CD14-positive monocyte (primary cell): ENCODE measurements around the gene OSBPL9. TPM values are rescaled to one million over a fixed set of nuclear protein-coding genes. Genes with fewer than 3 reads are reported as not detected.
A peak's percentile ranks its signal among the peaks of the same experiment; 100 is the strongest.

Experiments used
- DNase-seq, 3 donors: peaks; one replicate each; pipeline ENCODE4 v3.0.0-alpha.2; 2011 to 2022
- H2AFZ ChIP-seq: 2 replicates; pipeline ENCODE4 v1.6.0; 2012; ENCODE audit warnings: mild to moderate bottlenecking, low read depth, low read length, inconsistent platforms; ENCODE audit not compliant: insufficient read depth, poor library complexity, severe bottlenecking
- H3K27ac ChIP-seq, 2 donors: 1 replicate in 1 of 2; 2 replicates in 1 of 2; pipeline ENCODE4 v1.5.1; 2012 to 2013; ENCODE audit warnings: low read length in 2 of 2, control low read depth in 1 of 2, inconsistent platforms in 1 of 2, low read depth in 1 of 2, mild to moderate bottlenecking in 1 of 2
- H3K27me3 ChIP-seq, 2 donors: one replicate each; pipeline versions ENCODE4 v1.6.0 to v1.6.1; 2011 to 2013; ENCODE audit warnings: low read length in 2 of 2; ENCODE audit not compliant: control insufficient read depth in 2 of 2, insufficient read depth in 2 of 2
- H3K36me3 ChIP-seq, 2 donors: replicated peaks in 1 of 2; 1 replicate in 1 of 2; 2 replicates in 1 of 2; pipeline versions ENCODE4 v1.5.1 to v1.6.1; 2012 to 2013; ENCODE audit warnings: low read length in 2 of 2, control low read depth in 1 of 2, inconsistent platforms in 1 of 2, mild to moderate bottlenecking in 1 of 2; ENCODE audit not compliant: insufficient read depth in 2 of 2, control insufficient read depth in 1 of 2
- H3K4me1 ChIP-seq, 2 donors: 1 replicate in 1 of 2; 2 replicates in 1 of 2; pipeline versions ENCODE4 v1.5.1 to v1.6.1; 2012 to 2013; ENCODE audit warnings: low read length in 2 of 2, control low read depth in 1 of 2, inconsistent platforms in 1 of 2, mild to moderate bottlenecking in 1 of 2, moderate library complexity in 1 of 2; ENCODE audit not compliant: insufficient read depth in 2 of 2, control insufficient read depth in 1 of 2
- H3K4me2 ChIP-seq: replicated peaks from 2 replicates; pipeline ENCODE3; 2012; ENCODE audit warnings: low read length, moderate library complexity, mild to moderate bottlenecking; ENCODE audit not compliant: poor library complexity, severe bottlenecking; ENCODE audit errors: extremely low read depth
- H3K4me3 ChIP-seq, 3 experiments: fragments of 200-600 bp in 1 of 3; sonication (generic) in 1 of 3; replicated peaks in 1 of 3; 1 replicate in 2 of 3; 2 replicates in 1 of 3; pipeline ENCODE4 v1.5.1; 2011 to 2013; ENCODE audit warnings: low read length in 3 of 3, mild to moderate bottlenecking in 3 of 3, control low read depth in 2 of 3, low read depth in 2 of 3, inconsistent platforms in 1 of 3, moderate library complexity in 1 of 3
- H3K79me2 ChIP-seq: 2 replicates; pipeline ENCODE4 v1.6.0; 2012; ENCODE audit warnings: mild to moderate bottlenecking, control low read depth, inconsistent platforms, low read length, moderate library complexity; ENCODE audit not compliant: insufficient read depth
- H3K9ac ChIP-seq: 2 replicates; pipeline ENCODE4 v1.6.0; 2017; ENCODE audit warnings: low read length, mild to moderate bottlenecking; ENCODE audit not compliant: insufficient read depth, poor library complexity, severe bottlenecking
- H3K9me3 ChIP-seq, 2 donors: replicated peaks in 1 of 2; 1 replicate in 1 of 2; 2 replicates in 1 of 2; pipeline versions ENCODE4 v1.5.1 to v1.6.1; 2012 to 2013; ENCODE audit warnings: low read length in 2 of 2, control low read depth in 1 of 2; ENCODE audit not compliant: control insufficient read depth in 1 of 2, insufficient read depth in 1 of 2
- H4K20me1 ChIP-seq: 2 replicates; pipeline ENCODE4 v1.6.0; 2012; ENCODE audit warnings: mild to moderate bottlenecking, low read length, control low read depth, moderate library complexity; ENCODE audit not compliant: insufficient read depth
- H3K27ac Mint-ChIP-seq, 7 donors: one replicate each; pipeline ENCODE4 v1.8.0; 2020; ENCODE audit warnings: mild to moderate bottlenecking in 7 of 7, mixed read lengths in 7 of 7, moderate library complexity in 6 of 7, inconsistent platforms in 2 of 7
- H3K27me3 Mint-ChIP-seq, 3 donors: one replicate each; pipeline ENCODE4 v1.8.0; 2021 to 2022; ENCODE audit warnings: low read depth in 3 of 3, mild to moderate bottlenecking in 3 of 3, mixed read lengths in 3 of 3, moderate library complexity in 3 of 3, inconsistent platforms in 1 of 3
- H3K36me3 Mint-ChIP-seq, 2 donors: one replicate each; pipeline ENCODE4 v1.8.0; 2020; ENCODE audit warnings: mixed read lengths in 2 of 2, inconsistent platforms in 1 of 2, mild to moderate bottlenecking in 1 of 2
- H3K4me1 Mint-ChIP-seq: one replicate; pipeline ENCODE4 v1.8.0; 2020; ENCODE audit warnings: mild to moderate bottlenecking, mixed read lengths
- H3K4me3 Mint-ChIP-seq, 2 donors: one replicate each; pipeline ENCODE4 v1.8.0; 2020; ENCODE audit warnings: mild to moderate bottlenecking in 2 of 2, mixed read lengths in 2 of 2, moderate library complexity in 1 of 2
- H3K9me3 Mint-ChIP-seq, 7 donors: one replicate each; pipeline ENCODE4 v1.8.0; 2020 to 2022; ENCODE audit warnings: mixed read lengths in 7 of 7, mild to moderate bottlenecking in 6 of 7, moderate library complexity in 6 of 7, inconsistent platforms in 2 of 7
- WGBS: methylation state at CpG from one replicate; pipeline ENCODE4 v1.1.5; 2013; ENCODE audit warnings: missing lambda C conversion rate; ENCODE audit not compliant: insufficient coverage; 5-methylcytosine and 5-hydroxymethylcytosine counted together
- intact Hi-C, 2 donors: fragments of 100-400 bp; cut with micrococcal nuclease; formaldehyde crosslinking; loops; one replicate each; pipeline versions ENCODE4 v1.15.0 to v1.15.1; 2023
- polyA plus RNA-seq, 3 donors: library from polyadenylated mRNA; depleted of rRNA in 1 of 3; unstranded in 2 of 3; stranded (reverse) in 1 of 3; fragments of 300-500 nt in 2 of 3; fragments of >200 nt in 1 of 3; fragmentation: Illumina TruSeq in 2 of 3; gene quantifications; 1 replicate in 2 of 3; 2 replicates in 1 of 3; pipeline ENCODE4 v1.2.3, GENCODE V29; 2012 to 2021
- TF ChIP-seq, protein P1 (sequence below): fragments of 200-600 bp; IDR thresholded peaks from one replicate; pipeline ENCODE4 v1.8.0; 2022; ENCODE audit warnings: antibody characterized with exemption, mild to moderate bottlenecking

OSBPL9 gene
- polyA plus RNA-seq, 3 donors = 22.2 to 41.4 (median 31.3) TPM

DNA sequence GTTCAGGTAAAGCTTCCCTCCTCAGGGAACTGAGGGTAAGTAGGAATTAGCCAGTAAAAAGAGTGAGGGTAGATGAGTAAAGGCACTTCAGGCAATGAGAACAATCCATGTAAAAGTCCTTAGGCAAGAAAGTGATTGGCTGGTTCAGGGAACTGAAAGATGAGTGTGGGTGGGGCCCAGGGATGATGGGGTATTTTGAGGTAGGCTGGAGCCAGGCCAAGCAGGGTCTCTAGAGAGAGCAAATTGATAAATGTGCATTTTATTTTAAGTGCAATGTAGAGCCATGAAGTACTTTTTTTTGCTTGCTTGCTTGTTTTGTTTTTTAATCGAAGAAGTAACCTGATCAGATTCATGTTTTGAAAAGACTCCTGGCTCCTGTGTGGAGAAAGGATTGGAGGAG is 26.5 kb downstream of the OSBPL9 start:
- peaks cover 0 to 1% (median 0%) of the 10 kb centered on the region in 3 donors for H3K27me3 Mint-ChIP-seq
- intact Hi-C loops = loop anchor here in 1 of 2 donors (10.0 kb wide), 1 partner anchor 71 kb away; no protein-coding TSS in a partner anchor
- H3K27ac Mint-ChIP-seq = peak overlapping the region in 2 of 7 donors; percentile 32 to 47
- H3K4me2 ChIP-seq = no peak overlapping the region
- H3K4me3 Mint-ChIP-seq = no peak overlapping the region
- H4K20me1 ChIP-seq = peaks cover 88% of the 10 kb centered on the region
- H3K4me3 ChIP-seq = no peak overlapping the region
- DNase-seq = no peak
- H2AFZ ChIP-seq = no peak overlapping the region
- H3K36me3 Mint-ChIP-seq = peaks cover 8 to 17% of the 10 kb centered on the region in 2 donors
- H3K4me1 ChIP-seq = peaks cover 13 to 19% of the 10 kb centered on the region in 2 donors
- no CpG with 5 or more reads among the region's 1 CpG for WGBS
- no peaks in the 10 kb centered on the region for H3K9me3 ChIP-seq
- no peaks in the 10 kb centered on the region for H3K27me3 ChIP-seq
- H3K9me3 Mint-ChIP-seq = peaks cover 0 to 6% (median 0%) of the 10 kb centered on the region in 7 donors
- peaks cover 56% of the 10 kb centered on the region for H3K79me2 ChIP-seq
- H3K9ac ChIP-seq = no peak overlapping the region
- peaks cover 0 to 13% of the 10 kb centered on the region in 2 donors for H3K36me3 ChIP-seq
- H3K27ac ChIP-seq = no peak overlapping the region
- peaks cover 35% of the 10 kb centered on the region for H3K4me1 Mint-ChIP-seq
- TF ChIP-seq, protein P1, sequence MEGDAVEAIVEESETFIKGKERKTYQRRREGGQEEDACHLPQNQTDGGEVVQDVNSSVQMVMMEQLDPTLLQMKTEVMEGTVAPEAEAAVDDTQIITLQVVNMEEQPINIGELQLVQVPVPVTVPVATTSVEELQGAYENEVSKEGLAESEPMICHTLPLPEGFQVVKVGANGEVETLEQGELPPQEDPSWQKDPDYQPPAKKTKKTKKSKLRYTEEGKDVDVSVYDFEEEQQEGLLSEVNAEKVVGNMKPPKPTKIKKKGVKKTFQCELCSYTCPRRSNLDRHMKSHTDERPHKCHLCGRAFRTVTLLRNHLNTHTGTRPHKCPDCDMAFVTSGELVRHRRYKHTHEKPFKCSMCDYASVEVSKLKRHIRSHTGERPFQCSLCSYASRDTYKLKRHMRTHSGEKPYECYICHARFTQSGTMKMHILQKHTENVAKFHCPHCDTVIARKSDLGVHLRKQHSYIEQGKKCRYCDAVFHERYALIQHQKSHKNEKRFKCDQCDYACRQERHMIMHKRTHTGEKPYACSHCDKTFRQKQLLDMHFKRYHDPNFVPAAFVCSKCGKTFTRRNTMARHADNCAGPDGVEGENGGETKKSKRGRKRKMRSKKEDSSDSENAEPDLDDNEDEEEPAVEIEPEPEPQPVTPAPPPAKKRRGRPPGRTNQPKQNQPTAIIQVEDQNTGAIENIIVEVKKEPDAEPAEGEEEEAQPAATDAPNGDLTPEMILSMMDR = no peak

DNA sequence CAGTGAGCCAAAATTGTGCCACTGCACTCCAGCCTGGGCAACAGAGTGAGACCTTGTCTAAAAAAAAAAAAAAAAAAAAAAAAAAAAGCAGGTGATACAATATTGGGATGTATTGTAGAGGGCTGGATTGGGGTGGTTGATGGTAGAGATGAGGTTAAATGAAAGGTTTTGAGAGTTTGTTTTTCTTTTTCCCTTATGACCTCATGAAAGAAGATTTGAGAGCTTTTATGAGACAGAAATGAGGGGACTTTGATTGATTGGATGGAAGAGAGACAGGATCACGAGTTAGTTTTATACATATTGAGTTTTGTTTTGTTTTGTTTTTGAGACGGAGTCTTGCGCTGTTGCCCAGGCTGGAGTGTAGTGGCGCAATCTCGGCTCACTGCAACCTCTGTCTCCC is 27.1 kb downstream of the OSBPL9 start:
- peaks cover 0 to 13% of the 10 kb centered on the region in 2 donors for H3K36me3 ChIP-seq

More for the DNA sequence above, 27.1 kb downstream of the OSBPL9 start:
- no peak for DNase-seq
- intact Hi-C loops = loop anchor here in 1 of 2 donors (10.0 kb wide), 1 partner anchor 71 kb away; no protein-coding TSS in a partner anchor
- Histone ChIP-seq H3K79me2 (peaks cover 57% of the 10 kb centered on the region), H3K9me3 (no peaks in the 10 kb centered on the region), H3K4me3 (no peak overlapping the region), H2AFZ (no peak overlapping the region), H3K9ac (no peak overlapping the region), H3K27ac (no peak overlapping the region), H4K20me1 (peaks cover 89% of the 10 kb centered on the region), H3K4me1 (peaks cover 16 to 23% of the 10 kb centered on the region in 2 donors), H3K27me3 (no peaks in the 10 kb centered on the region), H3K4me2 (no peak overlapping the region)
- peaks cover 0 to 6% (median 0%) of the 10 kb centered on the region in 7 donors for H3K9me3 Mint-ChIP-seq
- H3K4me3 Mint-ChIP-seq = no peak overlapping the region
- 100% methylated on average over 1 of the region's 5 CpGs for WGBS
- H3K27ac Mint-ChIP-seq = peak overlapping the region in 3 of 7 donors; percentile 6 to 68 (median 53)
- H3K36me3 Mint-ChIP-seq = peaks cover 8 to 16% of the 10 kb centered on the region in 2 donors
- TF ChIP-seq, protein P1 = no peak
- peaks cover 38% of the 10 kb centered on the region for H3K4me1 Mint-ChIP-seq
- H3K27me3 Mint-ChIP-seq = peaks cover 0 to under 1% (median 0%) of the 10 kb centered on the region in 3 donors
